Progenitor cell of endocrine pancreas (in vitro differentiated cells): ENCODE measurements around the gene LRP1B. TPM values are rescaled to one million over a fixed set of nuclear protein-coding genes. Genes with fewer than 3 reads are reported as not detected.

Experiments used
- DNase-seq: peaks from one replicate; pipeline ENCODE4 v3.0.0; 2021; ENCODE audit warnings: low spot score; ENCODE audit not compliant: unreplicated experiment
- H3K27ac Mint-ChIP-seq: 2 replicates; pipeline ENCODE4 v1.8.0; 2021; ENCODE audit warnings: mild to moderate bottlenecking, moderate library complexity, mixed read lengths
- H3K27me3 Mint-ChIP-seq: 2 replicates; pipeline ENCODE4 v1.8.0; 2021; ENCODE audit warnings: mixed read lengths
- H3K36me3 Mint-ChIP-seq: 2 replicates; pipeline ENCODE4 v1.8.0; 2022; ENCODE audit warnings: mixed read lengths; ENCODE audit not compliant: insufficient read depth
- H3K4me1 Mint-ChIP-seq: 2 replicates; pipeline ENCODE4 v1.8.0; 2021; ENCODE audit warnings: low read depth, mixed read lengths
- H3K4me3 Mint-ChIP-seq: 2 replicates; pipeline ENCODE4 v1.8.0; 2021; ENCODE audit warnings: low read depth, mild to moderate bottlenecking, moderate library complexity, mixed read lengths
- H3K9me3 Mint-ChIP-seq: 2 replicates; pipeline ENCODE4 v1.8.0; 2021; ENCODE audit warnings: low read depth, mixed read lengths
- total RNA-seq: library from RNA; stranded (reverse); gene quantifications from 2 replicates; pipeline ENCODE4 v1.2.1, GENCODE V29; 2021
- TF ChIP-seq, protein P1 (sequence below): fragments of 200-600 bp; sonication (generic); IDR thresholded peaks from one replicate; pipeline ENCODE4 v1.5.0; 2021; ENCODE audit warnings: antibody characterized with exemption, mild to moderate bottlenecking; ENCODE audit not compliant: unreplicated experiment

Gene LRP1B
- total RNA-seq, 1 donor from 2014 or later: 0.57 TPM

DNA sequence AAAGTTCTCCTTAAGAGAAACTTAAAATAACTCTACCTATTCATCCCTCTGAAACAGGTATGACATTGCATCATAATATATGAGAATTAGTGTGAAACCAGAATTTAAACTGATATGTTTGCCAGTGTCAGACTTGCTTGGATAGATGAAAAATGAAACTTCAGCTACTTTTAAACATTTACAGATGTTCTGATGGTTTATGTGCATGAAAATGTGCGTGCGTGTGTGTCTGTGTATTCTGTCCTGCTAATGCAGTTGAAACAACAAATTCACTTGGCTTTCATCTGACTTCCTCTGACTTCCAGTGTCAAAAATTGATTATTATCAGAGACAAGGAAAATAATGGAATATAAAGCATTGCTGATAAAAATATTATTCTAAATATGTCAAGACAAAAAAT lies 719.4 kb downstream of the LRP1B start:
- Mint-ChIP-seq H3K36me3 (no peaks in the 10 kb centered on the region), H3K9me3 (peaks cover 12% of the 10 kb centered on the region)

DNA sequence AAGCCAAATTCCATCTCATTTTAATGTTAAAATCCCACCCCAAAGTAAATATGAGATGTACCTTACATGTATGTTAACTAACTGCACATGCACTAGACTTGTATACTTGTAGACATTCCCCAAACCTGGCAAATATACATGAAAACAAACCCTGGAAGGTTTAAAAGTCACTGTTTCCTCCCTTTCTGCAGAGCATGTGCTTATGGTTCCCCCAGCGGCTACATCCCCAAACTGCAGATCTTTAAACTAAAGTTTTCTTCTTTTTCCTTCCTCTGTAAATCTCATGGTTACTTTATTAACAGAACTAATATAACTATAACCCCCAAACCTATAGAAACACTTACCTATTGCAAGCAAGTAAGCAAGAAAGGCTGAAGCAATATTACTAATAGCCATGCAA lies 731.5 kb downstream of the LRP1B start:
- H3K4me1 Mint-ChIP-seq: no peaks in the 10 kb centered on the region
- no peak for DNase-seq
- no peaks in the 10 kb centered on the region for H3K36me3 Mint-ChIP-seq
- no peaks in the 10 kb centered on the region for H3K27me3 Mint-ChIP-seq
- H3K4me3 Mint-ChIP-seq: no peak overlapping the region
- no peaks in the 10 kb centered on the region for H3K9me3 Mint-ChIP-seq
- H3K27ac Mint-ChIP-seq: no peak overlapping the region
- TF ChIP-seq, protein P1, sequence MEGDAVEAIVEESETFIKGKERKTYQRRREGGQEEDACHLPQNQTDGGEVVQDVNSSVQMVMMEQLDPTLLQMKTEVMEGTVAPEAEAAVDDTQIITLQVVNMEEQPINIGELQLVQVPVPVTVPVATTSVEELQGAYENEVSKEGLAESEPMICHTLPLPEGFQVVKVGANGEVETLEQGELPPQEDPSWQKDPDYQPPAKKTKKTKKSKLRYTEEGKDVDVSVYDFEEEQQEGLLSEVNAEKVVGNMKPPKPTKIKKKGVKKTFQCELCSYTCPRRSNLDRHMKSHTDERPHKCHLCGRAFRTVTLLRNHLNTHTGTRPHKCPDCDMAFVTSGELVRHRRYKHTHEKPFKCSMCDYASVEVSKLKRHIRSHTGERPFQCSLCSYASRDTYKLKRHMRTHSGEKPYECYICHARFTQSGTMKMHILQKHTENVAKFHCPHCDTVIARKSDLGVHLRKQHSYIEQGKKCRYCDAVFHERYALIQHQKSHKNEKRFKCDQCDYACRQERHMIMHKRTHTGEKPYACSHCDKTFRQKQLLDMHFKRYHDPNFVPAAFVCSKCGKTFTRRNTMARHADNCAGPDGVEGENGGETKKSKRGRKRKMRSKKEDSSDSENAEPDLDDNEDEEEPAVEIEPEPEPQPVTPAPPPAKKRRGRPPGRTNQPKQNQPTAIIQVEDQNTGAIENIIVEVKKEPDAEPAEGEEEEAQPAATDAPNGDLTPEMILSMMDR: peak; percentile 72

More for the DNA sequence above, 719.4 kb downstream of the LRP1B start:
- TF ChIP-seq, protein P1: no peak
- H3K4me3 Mint-ChIP-seq: no peak overlapping the region
- no peak overlapping the region for H3K27ac Mint-ChIP-seq
- no peaks in the 10 kb centered on the region for H3K27me3 Mint-ChIP-seq
- peaks cover 12% of the 10 kb centered on the region for H3K4me1 Mint-ChIP-seq
- DNase-seq: no peak

DNA sequence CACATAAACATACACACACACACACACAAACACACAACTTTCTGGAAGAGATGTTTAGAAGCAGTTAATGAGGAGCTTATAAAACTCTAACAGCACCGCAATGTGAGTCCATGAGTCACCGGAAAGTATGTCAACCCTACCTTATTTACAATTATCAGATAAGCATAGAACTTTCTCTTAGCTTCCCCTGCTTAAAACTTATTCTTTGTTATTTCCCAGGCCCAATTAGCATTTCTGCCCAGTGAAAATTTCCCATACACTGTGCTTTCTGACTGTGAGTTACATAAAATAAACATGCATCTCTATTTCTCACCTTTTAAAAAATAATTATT lies 737.6 kb downstream of the LRP1B start:
- H3K9me3 Mint-ChIP-seq: no peaks in the 10 kb centered on the region
- H3K27me3 Mint-ChIP-seq: no peaks in the 10 kb centered on the region
- H3K4me3 Mint-ChIP-seq: no peak overlapping the region
- H3K4me1 Mint-ChIP-seq: no peaks in the 10 kb centered on the region
- no peak for DNase-seq
- no peaks in the 10 kb centered on the region for H3K36me3 Mint-ChIP-seq
- H3K27ac Mint-ChIP-seq: no peak overlapping the region
- TF ChIP-seq, protein P1: no peak

DNA sequence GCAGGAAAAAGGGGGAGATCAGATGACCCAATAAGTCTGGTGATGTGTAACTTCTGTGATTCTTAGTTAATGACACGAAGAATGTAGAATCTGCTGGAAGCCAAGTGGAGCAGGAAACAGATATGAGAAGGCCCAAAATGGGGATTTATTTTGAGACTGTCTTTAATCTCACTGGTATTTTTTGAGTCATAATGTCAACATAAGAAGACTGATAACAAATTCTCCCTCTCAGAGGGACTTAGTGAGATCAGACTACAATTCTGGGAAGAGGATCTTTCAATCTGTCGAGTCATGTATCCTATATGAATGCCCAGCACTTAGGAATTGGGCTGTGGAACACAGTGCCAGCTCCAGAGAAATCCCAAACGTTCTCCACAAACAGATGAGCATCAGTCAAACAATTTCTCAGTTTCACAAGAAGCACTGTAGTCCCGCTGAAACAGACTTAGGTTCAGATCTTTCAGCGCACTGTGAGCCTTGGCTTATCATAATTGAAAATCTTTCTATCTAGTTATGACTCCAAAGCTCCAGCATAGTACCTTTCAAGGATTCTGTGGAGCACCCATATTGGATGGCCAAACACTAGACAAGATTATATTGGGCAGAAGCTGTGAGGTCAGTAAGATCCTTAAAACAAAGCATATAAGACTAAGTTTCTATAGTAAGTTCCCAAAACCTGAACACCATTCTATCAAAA lies 738.2 kb downstream of the LRP1B start:
- TF ChIP-seq, protein P1: no peak
- H3K27ac Mint-ChIP-seq: no peak overlapping the region
- no peak overlapping the region for H3K4me3 Mint-ChIP-seq
- no peaks in the 10 kb centered on the region for H3K9me3 Mint-ChIP-seq
- no peaks in the 10 kb centered on the region for H3K36me3 Mint-ChIP-seq
- H3K27me3 Mint-ChIP-seq: no peaks in the 10 kb centered on the region
- H3K4me1 Mint-ChIP-seq: no peaks in the 10 kb centered on the region
- DNase-seq: no peak

DNA sequence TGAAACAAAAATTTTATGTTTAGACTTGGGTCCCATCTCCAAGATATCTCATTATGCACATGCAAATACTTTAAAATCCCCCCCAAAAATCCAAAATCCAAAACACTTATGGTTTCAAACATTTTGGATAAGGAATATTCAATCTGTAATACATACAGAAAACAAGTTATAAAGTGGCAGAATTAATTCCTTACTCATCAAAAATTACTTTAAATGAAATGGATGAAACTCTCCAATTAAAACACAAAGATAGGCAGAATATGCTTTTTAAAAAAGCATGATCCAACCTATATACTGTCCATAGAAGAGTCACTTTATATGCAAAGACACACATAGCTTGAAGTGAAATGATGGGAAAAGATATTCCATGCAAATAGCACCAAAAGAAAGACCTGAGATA lies 744.6 kb downstream of the LRP1B start:
- DNase-seq: no peak
- TF ChIP-seq, protein P1: no peak
- no peaks in the 10 kb centered on the region for H3K27me3 Mint-ChIP-seq
- no peaks in the 10 kb centered on the region for H3K36me3 Mint-ChIP-seq
- H3K9me3 Mint-ChIP-seq: no peaks in the 10 kb centered on the region
- no peak overlapping the region for H3K4me3 Mint-ChIP-seq
- no peak overlapping the region for H3K27ac Mint-ChIP-seq
- peaks cover 17% of the 10 kb centered on the region for H3K4me1 Mint-ChIP-seq
